T-helper 17 cell (primary cell): ENCODE data around the gene RALGPS2. TPM values are rescaled to one million over a fixed set of nuclear protein-coding genes. Genes with fewer than 3 reads are reported as not detected.

Experiments used
- ATAC-seq: fragments of 150-1000 bp; cut with Tn5 transposase; 2 replicates; pipeline ENCODE4 v1.10.0; 2021; ENCODE audit warnings: mild to moderate bottlenecking, moderate library complexity
- DNase-seq, 3 donors: peaks; one replicate each; pipeline versions ENCODE4 v3.0.0 to v3.0.0-alpha.2; 2020 to 2021
- H3K9me3 ChIP-seq: one replicate; pipeline ENCODE4 v1.7.0; 2013; ENCODE audit warnings: low read length, mild to moderate bottlenecking; ENCODE audit not compliant: control insufficient read depth, poor library complexity, severe bottlenecking
- H3K27ac Mint-ChIP-seq: one replicate; pipeline ENCODE4 v1.8.0; 2022; ENCODE audit warnings: mild to moderate bottlenecking, moderate library complexity, mixed read lengths
- H3K27me3 Mint-ChIP-seq: one replicate; pipeline ENCODE4 v1.8.0; 2022; ENCODE audit warnings: mixed read lengths
- H3K36me3 Mint-ChIP-seq: one replicate; pipeline ENCODE4 v1.8.0; 2022; ENCODE audit warnings: low read depth, mixed read lengths
- H3K4me1 Mint-ChIP-seq: one replicate; pipeline ENCODE4 v1.8.0; 2022; ENCODE audit warnings: mild to moderate bottlenecking, mixed read lengths
- H3K4me3 Mint-ChIP-seq: one replicate; pipeline ENCODE4 v1.8.0; 2022; ENCODE audit warnings: mild to moderate bottlenecking, moderate library complexity, mixed read lengths
- total RNA-seq, 4 donors: library from RNA in 2 of 4; stranded (reverse) in 2 of 4; gene quantifications; one replicate each; pipeline ENCODE4 v1.2.3 and lab custom pipeline; 2022 to 2026

RALGPS2 gene
- total RNA-seq, 2 donors from 2014 or later = 6.8 to 17.0 TPM

- H3K36me3 Mint-ChIP-seq = no peaks in the 10 kb centered on the region
- ATAC-seq (no peak), DNase-seq (no peak)
- no peak overlapping the region for H3K27ac Mint-ChIP-seq
- peaks cover 10% of the 10 kb centered on the region for H3K27me3 Mint-ChIP-seq
- no peak overlapping the region for H3K4me3 Mint-ChIP-seq
- H3K9me3 ChIP-seq = no peaks in the 10 kb centered on the region
- no peaks in the 10 kb centered on the region for H3K4me1 Mint-ChIP-seq
Measured at GRCh38 chr1:178928041-178928440, 203.0 kb downstream of the RALGPS2 start.

DNA sequence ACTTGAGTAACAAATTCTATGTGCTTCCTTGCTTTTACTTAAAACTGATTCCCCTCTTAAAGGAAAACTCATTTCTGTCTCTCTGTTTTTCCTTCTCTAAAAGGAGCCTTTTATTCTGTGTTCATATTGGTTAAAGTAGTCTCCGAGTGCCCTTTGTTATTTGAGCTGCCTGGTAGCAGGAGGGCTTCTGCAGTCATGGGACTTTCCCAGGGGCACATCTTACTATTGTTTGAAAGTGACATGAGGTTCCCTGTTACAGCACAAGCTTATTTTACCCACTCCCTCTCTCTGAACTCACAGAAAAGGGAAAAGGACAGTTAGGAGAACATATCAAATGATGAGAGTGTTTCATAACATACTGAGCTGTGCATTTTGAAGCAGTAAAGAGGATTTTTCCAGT, 203.9 kb downstream of the RALGPS2 start:
- peaks cover 10% of the 10 kb centered on the region for H3K27me3 Mint-ChIP-seq
- no peak overlapping the region for H3K27ac Mint-ChIP-seq
- no peaks in the 10 kb centered on the region for H3K36me3 Mint-ChIP-seq
- no peak for DNase-seq
- H3K4me3 Mint-ChIP-seq = no peak overlapping the region
- no peaks in the 10 kb centered on the region for H3K4me1 Mint-ChIP-seq
- no peak for ATAC-seq
- H3K9me3 ChIP-seq = no peaks in the 10 kb centered on the region

GRCh38 chr1:178931858-178932551, 207.0 kb downstream of the RALGPS2 start:
- no peaks in the 10 kb centered on the region for H3K36me3 Mint-ChIP-seq
- H3K27ac Mint-ChIP-seq = no peak overlapping the region
- ATAC-seq (no peak), DNase-seq (no peak)
- no peaks in the 10 kb centered on the region for H3K4me1 Mint-ChIP-seq
- no peaks in the 10 kb centered on the region for H3K9me3 ChIP-seq
- peaks cover 8% of the 10 kb centered on the region for H3K27me3 Mint-ChIP-seq
- H3K4me3 Mint-ChIP-seq = no peak overlapping the region

GRCh38 chr1:178932552-178932906, 207.5 kb downstream of the RALGPS2 start:
- Mint-ChIP-seq H3K4me3 (no peak overlapping the region), H3K36me3 (no peaks in the 10 kb centered on the region), H3K27me3 (peaks cover 6% of the 10 kb centered on the region), H3K27ac (no peak overlapping the region), H3K4me1 (no peaks in the 10 kb centered on the region)
- DNase-seq (no peak), ATAC-seq (no peak)
- H3K9me3 ChIP-seq = no peaks in the 10 kb centered on the region

DNA sequence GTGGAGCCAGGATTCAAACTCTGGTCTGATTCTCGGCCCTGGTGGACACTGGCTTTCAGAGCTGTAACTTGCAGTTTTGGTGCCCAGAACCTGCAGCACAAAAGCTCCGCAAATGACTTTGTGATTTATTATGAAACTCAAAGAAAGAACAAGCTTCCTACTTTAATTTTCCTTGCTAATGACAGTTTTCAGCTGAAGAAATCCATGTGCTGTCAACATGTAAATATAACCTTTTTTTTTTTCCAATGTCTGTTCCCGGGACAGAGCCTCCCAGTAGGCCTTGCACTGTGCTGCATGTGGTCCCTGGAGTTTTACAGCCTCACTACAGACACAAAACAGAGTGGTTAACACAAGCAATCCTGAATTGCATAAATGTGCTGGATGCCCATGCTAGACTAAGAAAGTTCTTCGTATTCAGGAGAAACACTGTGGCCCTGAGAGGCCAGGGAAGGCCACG, 208.1 kb downstream of the RALGPS2 start:
- no peaks in the 10 kb centered on the region for H3K36me3 Mint-ChIP-seq
- DNase-seq (no peak), ATAC-seq (no peak)
- H3K9me3 ChIP-seq = no peaks in the 10 kb centered on the region
- peaks cover 7% of the 10 kb centered on the region for H3K27me3 Mint-ChIP-seq
- no peak overlapping the region for H3K4me3 Mint-ChIP-seq
- H3K4me1 Mint-ChIP-seq = no peaks in the 10 kb centered on the region
- no peak overlapping the region for H3K27ac Mint-ChIP-seq

DNA sequence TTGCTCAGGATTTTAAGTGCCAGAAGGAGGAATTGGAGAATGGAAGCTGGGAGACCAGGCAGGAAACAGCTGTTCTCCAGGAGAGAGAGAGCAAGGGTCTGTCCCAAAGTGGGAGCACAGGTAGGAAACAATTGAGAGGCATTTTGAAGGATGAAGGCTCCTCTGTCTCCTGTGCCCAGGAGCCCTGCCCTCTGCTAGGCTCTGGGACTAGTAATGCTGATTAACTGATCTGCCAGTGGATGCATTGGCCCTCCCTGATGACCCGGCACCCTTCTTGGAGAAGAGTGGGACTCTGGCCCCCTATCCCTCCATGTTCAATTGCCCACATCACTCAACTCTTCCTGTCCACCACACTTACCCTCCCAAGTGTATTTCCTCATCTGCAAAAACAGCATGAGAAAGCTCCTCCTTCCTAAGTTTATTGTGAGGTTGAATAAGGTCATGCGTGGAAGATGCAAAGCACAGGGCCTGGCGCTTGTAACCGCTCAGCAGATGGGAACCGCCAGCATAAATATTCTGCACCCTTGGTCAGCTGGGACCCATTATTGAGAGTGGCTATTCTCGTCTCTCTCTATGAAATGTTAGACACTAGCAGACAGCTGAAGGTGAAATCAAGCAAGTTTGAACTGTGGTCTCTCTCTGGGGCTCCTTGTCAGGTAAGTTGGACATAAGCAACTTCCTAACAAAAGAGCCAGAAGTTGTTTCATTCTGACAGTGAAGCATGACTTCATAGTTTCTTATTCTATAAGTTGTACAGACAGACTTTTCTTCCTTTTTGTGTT, 208.9 kb downstream of the RALGPS2 start:
- no peaks in the 10 kb centered on the region for H3K9me3 ChIP-seq
- no peak for ATAC-seq
- Mint-ChIP-seq H3K4me3 (no peak overlapping the region), H3K36me3 (no peaks in the 10 kb centered on the region), H3K27ac (no peak overlapping the region), H3K27me3 (peaks cover 11% of the 10 kb centered on the region), H3K4me1 (no peaks in the 10 kb centered on the region)
- DNase-seq = no peak

- ATAC-seq = no peak
- no peaks in the 10 kb centered on the region for H3K4me1 Mint-ChIP-seq
- H3K4me3 Mint-ChIP-seq = no peak overlapping the region
Measured at GRCh38 chr1:178934546-178934945, 209.5 kb downstream of the RALGPS2 start.

DNA sequence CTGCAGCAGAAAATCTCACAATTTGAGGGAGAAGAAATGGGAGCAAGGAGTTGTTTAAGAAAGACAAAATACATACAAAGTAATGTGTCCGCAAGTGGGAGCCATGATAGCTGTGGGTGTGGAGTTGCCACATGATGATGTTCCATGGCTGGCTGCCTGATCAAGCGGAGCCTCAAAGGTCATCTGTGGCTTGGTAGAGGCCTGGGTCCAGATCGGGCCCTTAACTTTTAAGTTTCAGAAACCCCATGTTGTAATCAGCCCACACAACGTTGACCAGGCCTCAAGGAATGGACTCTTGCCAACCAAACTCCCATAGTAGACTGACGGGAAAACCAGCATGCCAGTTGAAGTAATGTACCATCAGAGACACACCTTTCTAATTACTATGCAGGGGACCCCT, 210.6 kb downstream of the RALGPS2 start:
- H3K36me3 Mint-ChIP-seq = no peaks in the 10 kb centered on the region
- no peak overlapping the region for H3K4me3 Mint-ChIP-seq
- no peaks in the 10 kb centered on the region for H3K4me1 Mint-ChIP-seq
- DNase-seq (no peak), ATAC-seq (no peak)
- H3K27ac Mint-ChIP-seq = no peak overlapping the region
- H3K27me3 Mint-ChIP-seq = peaks cover 14% of the 10 kb centered on the region
- no peaks in the 10 kb centered on the region for H3K9me3 ChIP-seq

More at GRCh38 chr1:178934546-178934945, 209.5 kb downstream of the RALGPS2 start:
- DNase-seq = no peak
- no peak overlapping the region for H3K27ac Mint-ChIP-seq
- H3K36me3 Mint-ChIP-seq = no peaks in the 10 kb centered on the region
- H3K27me3 Mint-ChIP-seq = peaks cover 16% of the 10 kb centered on the region
- no peaks in the 10 kb centered on the region for H3K9me3 ChIP-seq

DNA sequence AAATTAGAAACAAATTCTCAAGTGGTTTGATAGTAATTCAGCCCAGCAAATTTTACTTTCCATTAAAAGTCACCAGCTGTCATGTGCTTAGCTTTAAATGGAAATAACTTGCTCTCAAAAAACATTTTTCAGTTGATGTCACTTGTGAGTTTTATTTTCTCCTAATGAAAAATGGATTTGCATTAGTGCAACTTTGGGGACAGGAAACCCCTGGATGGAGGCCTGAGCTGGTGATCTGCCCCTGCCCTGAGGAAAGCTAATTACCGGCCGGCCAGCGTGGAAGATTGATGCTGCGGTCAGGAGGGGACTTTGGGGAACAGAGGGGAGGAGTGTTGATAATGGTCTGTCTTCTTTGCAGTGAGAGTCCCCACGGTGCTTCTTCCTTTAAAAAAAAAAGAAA, 212.7 kb downstream of the RALGPS2 start:
- Mint-ChIP-seq H3K36me3 (peaks cover 3% of the 10 kb centered on the region), H3K27ac (no peak overlapping the region), H3K4me3 (no peak overlapping the region), H3K27me3 (peaks cover 24% of the 10 kb centered on the region), H3K4me1 (peaks cover 6% of the 10 kb centered on the region)
- DNase-seq (no peak), ATAC-seq (no peak)
- no peaks in the 10 kb centered on the region for H3K9me3 ChIP-seq

DNA sequence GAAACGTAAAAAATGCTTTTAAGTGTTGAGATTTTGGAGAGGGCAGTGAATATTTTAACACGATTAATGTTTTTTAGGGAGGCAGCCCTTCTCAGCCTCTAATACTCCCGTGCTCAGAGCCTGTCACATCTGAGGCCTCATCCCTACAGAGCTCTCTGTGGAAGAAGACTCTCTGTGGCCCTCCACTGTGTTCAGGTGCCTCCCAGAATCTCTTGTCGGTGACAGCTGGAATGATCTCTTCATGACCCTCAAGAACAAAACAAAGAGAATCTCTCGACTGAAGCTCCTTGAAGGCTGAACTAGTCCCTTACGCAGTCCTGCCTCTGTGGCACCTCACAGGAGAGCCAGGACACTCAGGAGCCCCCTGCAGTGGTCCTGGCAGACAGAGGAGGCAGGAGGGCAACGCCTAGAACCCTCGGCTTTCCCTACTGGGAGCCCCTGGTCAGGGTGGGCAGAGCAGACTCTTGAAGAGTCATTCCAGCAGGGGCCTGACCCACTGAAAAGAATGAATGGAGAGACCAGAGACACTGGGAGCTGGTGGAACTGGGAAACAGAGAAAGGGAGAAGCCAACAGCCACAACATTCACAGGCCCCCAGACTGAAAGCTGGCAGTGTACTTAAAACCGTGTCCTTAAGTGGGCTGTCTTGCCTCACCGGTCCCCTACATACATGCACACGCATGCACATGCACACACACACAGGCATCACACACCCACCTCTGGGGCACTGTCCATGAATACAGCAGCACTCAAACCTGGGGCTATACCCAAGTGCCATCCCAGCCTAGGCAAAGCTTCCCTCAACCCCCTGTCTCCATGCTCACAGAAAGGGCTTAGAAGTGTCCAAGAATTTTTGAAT, 213.3 kb downstream of the RALGPS2 start:
- peaks cover 6% of the 10 kb centered on the region for H3K4me1 Mint-ChIP-seq

GRCh38 chr1:178938959-178939317, 213.9 kb downstream of the RALGPS2 start:
- peaks cover 9% of the 10 kb centered on the region for H3K4me1 Mint-ChIP-seq
- H3K36me3 Mint-ChIP-seq = peaks cover 3% of the 10 kb centered on the region
- DNase-seq (no peak), ATAC-seq (no peak)
- no peaks in the 10 kb centered on the region for H3K9me3 ChIP-seq
- no peak overlapping the region for H3K4me3 Mint-ChIP-seq
- peaks cover 37% of the 10 kb centered on the region for H3K27me3 Mint-ChIP-seq
- no peak overlapping the region for H3K27ac Mint-ChIP-seq

More for the DNA sequence above, 213.3 kb downstream of the RALGPS2 start:
- DNase-seq (no peak), ATAC-seq (no peak)
- Mint-ChIP-seq H3K4me3 (no peak overlapping the region), H3K27ac (no peak overlapping the region), H3K27me3 (peaks cover 31% of the 10 kb centered on the region), H3K36me3 (peaks cover 3% of the 10 kb centered on the region)
- no peaks in the 10 kb centered on the region for H3K9me3 ChIP-seq

GRCh38 chr1:178939338-178940067, 214.5 kb downstream of the RALGPS2 start:
- no peaks in the 10 kb centered on the region for H3K9me3 ChIP-seq
- ATAC-seq (no peak), DNase-seq (no peak)
- H3K4me3 Mint-ChIP-seq = no peak overlapping the region
- peaks cover 3% of the 10 kb centered on the region for H3K36me3 Mint-ChIP-seq
- H3K27ac Mint-ChIP-seq = no peak overlapping the region
- peaks cover 40% of the 10 kb centered on the region for H3K27me3 Mint-ChIP-seq
- H3K4me1 Mint-ChIP-seq = peaks cover 9% of the 10 kb centered on the region
